H9 (cell line): Measurements from ENCODE around the gene POU2F3. TPM values are rescaled to one million over a fixed set of nuclear protein-coding genes. Genes with fewer than 3 reads are reported as not detected.

ENCODE experiments used
- DNase-seq: peaks from one replicate; pipeline ENCODE4 v3.0.0-alpha.2; 2017
- H2AFZ ChIP-seq: one replicate; pipeline ENCODE4 v1.6.1; 2013; ENCODE audit warnings: mild to moderate bottlenecking, low read length, control low read depth, moderate library complexity
- H2AK5ac ChIP-seq: 2 replicates; pipeline ENCODE4 v1.6.1; 2013; ENCODE audit warnings: low read length, control low read depth, mixed read lengths; ENCODE audit not compliant: insufficient read length
- H2BK120ac ChIP-seq: one replicate; pipeline ENCODE4 v1.6.1; 2013; ENCODE audit warnings: low read depth, mild to moderate bottlenecking, low read length, control low read depth, inconsistent platforms; ENCODE audit not compliant: poor library complexity, severe bottlenecking
- H2BK12ac ChIP-seq: 2 replicates; pipeline ENCODE4 v1.6.1; 2013; ENCODE audit warnings: low read length, control low read depth, mixed read lengths, low read depth; ENCODE audit not compliant: insufficient read length
- H2BK15ac ChIP-seq: 2 replicates; pipeline ENCODE4 v1.6.1; 2013; ENCODE audit warnings: low read depth, low read length, control low read depth
- H2BK20ac ChIP-seq: one replicate; pipeline ENCODE4 v1.6.1; 2013; ENCODE audit warnings: low read depth, mild to moderate bottlenecking, low read length, control low read depth, inconsistent platforms; ENCODE audit not compliant: poor library complexity, severe bottlenecking
- H2BK5ac ChIP-seq: 2 replicates; pipeline ENCODE4 v1.6.1; 2013; ENCODE audit warnings: low read length, control low read depth, mixed read lengths; ENCODE audit not compliant: insufficient read length
- H3K14ac ChIP-seq: 2 replicates; pipeline ENCODE4 v1.6.1; 2013; ENCODE audit warnings: low read length, control low read depth; ENCODE audit not compliant: insufficient read depth
- H3K18ac ChIP-seq: 2 replicates; pipeline ENCODE4 v1.6.1; 2013; ENCODE audit warnings: low read depth, mild to moderate bottlenecking, mixed read lengths, low read length, control low read depth; ENCODE audit not compliant: insufficient read length
- H3K23ac ChIP-seq: 2 replicates; pipeline ENCODE4 v1.6.1; 2013; ENCODE audit warnings: low read length, control low read depth, mixed read lengths, low read depth; ENCODE audit not compliant: insufficient read length
- H3K23me2 ChIP-seq: 2 replicates; pipeline ENCODE4 v1.6.1; 2013; ENCODE audit warnings: low read depth, mild to moderate bottlenecking, mixed read lengths, low read length, control low read depth; ENCODE audit not compliant: insufficient read length, poor library complexity, severe bottlenecking
- H3K27ac ChIP-seq: 2 replicates; pipeline ENCODE4 v1.5.1; 2013; ENCODE audit warnings: low read length, control low read depth, mixed read lengths, low read depth; ENCODE audit not compliant: insufficient read length
- H3K27me3 ChIP-seq: 2 replicates; pipeline ENCODE4 v1.6.1; 2013; ENCODE audit warnings: low read length, control low read depth, inconsistent platforms; ENCODE audit not compliant: insufficient read depth
- H3K4ac ChIP-seq: 2 replicates; pipeline ENCODE4 v1.6.1; 2013; ENCODE audit warnings: low read depth, mild to moderate bottlenecking, control low read depth, inconsistent platforms, low read length, moderate library complexity
- H3K4me1 ChIP-seq: 2 replicates; pipeline ENCODE4 v1.6.1; 2013; ENCODE audit warnings: low read length, control low read depth, inconsistent platforms; ENCODE audit not compliant: insufficient read depth
- H3K4me2 ChIP-seq: 2 replicates; pipeline ENCODE4 v1.6.1; 2013; ENCODE audit warnings: low read length, control low read depth, mixed read lengths; ENCODE audit not compliant: insufficient read length, insufficient read depth
- H3K56ac ChIP-seq: 2 replicates; pipeline ENCODE4 v1.6.1; 2013; ENCODE audit warnings: low read depth, mild to moderate bottlenecking, mixed read lengths, low read length, control low read depth; ENCODE audit not compliant: insufficient read length
- H3K79me1 ChIP-seq: 2 replicates; pipeline ENCODE4 v1.6.1; 2013; ENCODE audit warnings: low read depth, mild to moderate bottlenecking, moderate library complexity, low read length, control low read depth, inconsistent platforms; ENCODE audit not compliant: insufficient read depth, poor library complexity, severe bottlenecking
- H3K79me2 ChIP-seq: 2 replicates; pipeline ENCODE4 v1.6.1; 2013; ENCODE audit warnings: low read length, control low read depth, inconsistent platforms; ENCODE audit not compliant: insufficient read depth
- H3K9ac ChIP-seq: 2 replicates; pipeline ENCODE4 v1.6.1; 2013; ENCODE audit warnings: low read length, control low read depth, mixed read lengths; ENCODE audit not compliant: insufficient read length; ENCODE audit errors: extremely low read depth
- H3K9me3 ChIP-seq: one replicate; pipeline ENCODE4 v1.6.1; 2013; ENCODE audit warnings: low read depth, low read length, inconsistent platforms; ENCODE audit not compliant: control insufficient read depth
- H3T11ph ChIP-seq: one replicate; pipeline ENCODE4 v1.6.1; 2013; ENCODE audit warnings: mild to moderate bottlenecking, low read length, control low read depth, inconsistent platforms
- H4K20me1 ChIP-seq: one replicate; pipeline ENCODE4 v1.6.1; 2013; ENCODE audit not compliant: control insufficient read depth, insufficient read length, insufficient read depth
- H4K5ac ChIP-seq: 2 replicates; pipeline ENCODE4 v1.6.1; 2013; ENCODE audit warnings: low read depth, mild to moderate bottlenecking, mixed read lengths, low read length, control low read depth; ENCODE audit not compliant: insufficient read length
- H4K8ac ChIP-seq: replicated peaks from 2 replicates; pipeline ENCODE4 v1.6.1; 2013; ENCODE audit warnings: low read length, control low read depth, mixed read lengths, low read depth; ENCODE audit not compliant: insufficient read length
- H4K91ac ChIP-seq: 2 replicates; pipeline ENCODE4 v1.6.1; 2013; ENCODE audit warnings: low read depth, mild to moderate bottlenecking, moderate library complexity, mixed read lengths, low read length, control low read depth; ENCODE audit not compliant: insufficient read length
- H3K27ac Mint-ChIP-seq, 3 experiments: 2 replicates in 2 of 3; 3 replicates in 1 of 3; pipeline ENCODE4 v1.8.0; 2020 to 2021; ENCODE audit warnings: mixed read lengths in 3 of 3, mild to moderate bottlenecking in 1 of 3, moderate library complexity in 1 of 3
- H3K27me3 Mint-ChIP-seq: 2 replicates; pipeline ENCODE4 v1.8.0; 2021; ENCODE audit warnings: low read depth, mild to moderate bottlenecking, moderate library complexity, mixed read lengths
- H3K36me3 Mint-ChIP-seq, 3 experiments: 2 replicates in 2 of 3; 3 replicates in 1 of 3; pipeline ENCODE4 v1.8.0; 2020 to 2021; ENCODE audit warnings: low read depth in 3 of 3, mixed read lengths in 3 of 3; ENCODE audit not compliant: insufficient read depth in 1 of 3
- H3K4me1 Mint-ChIP-seq, 2 experiments: 2 replicates each; pipeline ENCODE4 v1.8.0; 2020; ENCODE audit warnings: mixed read lengths in 2 of 2
- H3K4me3 Mint-ChIP-seq, 2 experiments: 2 replicates in 1 of 2; 3 replicates in 1 of 2; pipeline ENCODE4 v1.8.0; 2020 to 2021; ENCODE audit warnings: mild to moderate bottlenecking in 2 of 2, mixed read lengths in 2 of 2, moderate library complexity in 1 of 2
- H3K9me3 Mint-ChIP-seq, 2 experiments: 2 replicates in 1 of 2; 3 replicates in 1 of 2; pipeline ENCODE4 v1.8.0; 2020; ENCODE audit warnings: mild to moderate bottlenecking in 2 of 2, mixed read lengths in 2 of 2, moderate library complexity in 1 of 2
- CTCF ChIP-seq: fragments of 200-600 bp; sonication (generic); conservative IDR thresholded peaks from 3 replicates; pipeline ENCODE4 v1.8.0; 2021; ENCODE audit warnings: antibody characterized with exemption, mild to moderate bottlenecking
- WGBS: extraction: QIAGEN DNeasy Blood & Tissue Kit; methylation state at CpG from one replicate; pipeline ENCODE4 v1.1.7; 2013; ENCODE audit warnings: missing lambda C conversion rate, low lambda C conversion rate, mixed read lengths; ENCODE audit not compliant: insufficient read length; ENCODE audit errors: extremely low coverage; 5-methylcytosine and 5-hydroxymethylcytosine counted together
- total RNA-seq: library from RNA; stranded (reverse); gene quantifications from 2 replicates; pipeline ENCODE4 v1.2.1, GENCODE V29; 2021

Gene POU2F3
- total RNA-seq, 1 experiment from 2014 or later: 1.1 TPM

GRCh38 chr11:120337355-120338106, 97.6 kb downstream of the POU2F3 start:
- H3K27ac ChIP-seq: no peak overlapping the region
- TF ChIP-seq CTCF: no peak
- H3K4ac ChIP-seq: no peak overlapping the region
- no peak overlapping the region for H4K5ac ChIP-seq
- no peaks in the 10 kb centered on the region for H3K9me3 ChIP-seq
- H3K4me1 Mint-ChIP-seq: peaks cover 33 to 40% of the 10 kb centered on the region in 2 experiments
- no peaks in the 10 kb centered on the region for H3K27me3 Mint-ChIP-seq
- DNase-seq: no peak
- H3K18ac ChIP-seq: no peak overlapping the region
- no peaks in the 10 kb centered on the region for H4K20me1 ChIP-seq
- peak overlapping the region in 2 of 3 experiments; percentile 21; a peak in 3 of 7 replicates for H3K27ac Mint-ChIP-seq
- no CpG with 5 or more reads among the region's 18 CpGs for WGBS
- H2BK20ac ChIP-seq: no peak overlapping the region
- no peak overlapping the region for H4K8ac ChIP-seq
- 0 out of 2 replicates have a peak, but pooled peaks cover 3% of the 10 kb centered on the region for H3K4me1 ChIP-seq
- no peak overlapping the region for H2BK5ac ChIP-seq
- 0 out of 2 replicates have a peak overlapping the region, but pooled peaks have one; percentile 14 for H3K14ac ChIP-seq
- no peak overlapping the region for H2AFZ ChIP-seq
- no peak overlapping the region for H4K91ac ChIP-seq
- H3K9me3 Mint-ChIP-seq: no peaks in the 10 kb centered on the region
- H2BK15ac ChIP-seq: no peak overlapping the region
- peak overlapping the region; percentile 96 for H3K4me2 ChIP-seq
- H2AK5ac ChIP-seq: no peak overlapping the region
- peaks cover 17% of the 10 kb centered on the region for H3K23me2 ChIP-seq
- H3K36me3 Mint-ChIP-seq: no peaks in the 10 kb centered on the region
- no peaks in the 10 kb centered on the region for H3K27me3 ChIP-seq
- H3K9ac ChIP-seq: peak overlapping the region; percentile 69
- no peak overlapping the region for H3K23ac ChIP-seq
- H3K4me3 Mint-ChIP-seq: peak overlapping the region; percentile 94 to 97
- H2BK120ac ChIP-seq: no peak overlapping the region
- H3K56ac ChIP-seq: no peak overlapping the region
- H3K79me2 ChIP-seq: peaks cover 10% of the 10 kb centered on the region
- no peak overlapping the region for H3T11ph ChIP-seq
- no peak overlapping the region for H2BK12ac ChIP-seq
- H3K79me1 ChIP-seq: no peaks in the 10 kb centered on the region
